ENCODE measurements around the gene VSTM4.

- TF ChIP-seq CTCF (conservative IDR thresholded peaks at IDR 0.05; ENCODE audit: low read depth in 2 of 2) (no peak), JUNB (IDR thresholded peaks at IDR 0.05; ENCODE audit: unreplicated experiment) (no peak), POLR2AphosphoS5 (IDR thresholded peaks at IDR 0.05; ENCODE audit: low read depth) (no peak)
Observed at GRCh38 chr10:49056356-49056755, 59.0 kb downstream of the VSTM4 start.

Data from GM23338 (cell line).